Medulla oblongata (tissue), 1 donor: ENCODE measurements around the gene SF3B4.
"Not testable (repeated sequence)": the region's sequence is repeated elsewhere in the genome, so short reads cannot be mapped to it uniquely, and the experiment has no call there.

Experiments
- DNase-seq: peaks from one replicate; pipeline ENCODE4 v3.0.0-alpha.2; 2015; ENCODE audit errors: extremely low spot score

SF3B4 gene, protein sequence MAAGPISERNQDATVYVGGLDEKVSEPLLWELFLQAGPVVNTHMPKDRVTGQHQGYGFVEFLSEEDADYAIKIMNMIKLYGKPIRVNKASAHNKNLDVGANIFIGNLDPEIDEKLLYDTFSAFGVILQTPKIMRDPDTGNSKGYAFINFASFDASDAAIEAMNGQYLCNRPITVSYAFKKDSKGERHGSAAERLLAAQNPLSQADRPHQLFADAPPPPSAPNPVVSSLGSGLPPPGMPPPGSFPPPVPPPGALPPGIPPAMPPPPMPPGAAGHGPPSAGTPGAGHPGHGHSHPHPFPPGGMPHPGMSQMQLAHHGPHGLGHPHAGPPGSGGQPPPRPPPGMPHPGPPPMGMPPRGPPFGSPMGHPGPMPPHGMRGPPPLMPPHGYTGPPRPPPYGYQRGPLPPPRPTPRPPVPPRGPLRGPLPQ

DNA sequence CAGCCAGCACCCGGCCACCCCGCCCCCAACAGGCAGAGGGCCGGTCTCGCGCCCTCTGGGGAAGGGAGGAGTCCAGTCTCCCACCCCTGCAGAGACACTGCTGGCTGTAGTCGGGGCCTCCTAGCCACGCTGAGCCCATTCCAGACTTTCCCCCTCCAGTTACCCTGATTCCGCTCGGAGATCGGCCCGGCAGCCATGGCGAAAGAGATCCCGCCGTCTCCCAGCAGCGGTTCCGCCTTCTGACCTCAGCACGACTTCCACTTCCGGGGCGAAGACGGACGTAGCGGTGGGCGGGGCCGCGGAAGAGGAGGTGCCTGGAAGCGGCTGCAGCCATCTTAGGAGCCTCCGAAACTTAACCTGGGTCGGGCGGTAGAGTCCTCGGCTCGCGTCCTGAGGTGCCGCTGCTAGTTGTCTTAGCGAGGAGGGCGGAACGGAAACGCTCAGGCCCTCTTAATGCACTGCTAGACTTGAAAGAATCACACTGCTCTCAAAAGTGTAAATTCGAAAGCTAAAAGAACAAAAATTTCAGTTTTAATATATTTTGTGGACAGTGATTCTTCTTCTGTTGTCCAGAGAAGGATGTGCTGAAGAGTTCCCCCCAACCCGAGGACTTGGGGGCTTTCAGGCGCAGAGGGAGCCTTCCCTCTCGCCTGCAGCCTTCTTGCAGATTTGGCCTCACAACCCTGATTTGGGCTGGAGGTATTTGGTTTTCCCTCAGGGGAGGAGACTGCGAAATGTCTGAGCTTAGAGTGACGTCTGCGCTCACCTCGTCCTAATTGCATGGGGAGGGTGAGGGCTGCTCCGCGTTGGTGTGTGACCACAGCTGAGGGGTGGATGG, at the start of gene SF3B4:
Gene SF3B4 (minus strand): TSS at position 241 of the 838 bp plus-strand sequence. CDS start 44 bp downstream, at position 197.
- peak; percentile 96 for DNase-seq

DNA sequence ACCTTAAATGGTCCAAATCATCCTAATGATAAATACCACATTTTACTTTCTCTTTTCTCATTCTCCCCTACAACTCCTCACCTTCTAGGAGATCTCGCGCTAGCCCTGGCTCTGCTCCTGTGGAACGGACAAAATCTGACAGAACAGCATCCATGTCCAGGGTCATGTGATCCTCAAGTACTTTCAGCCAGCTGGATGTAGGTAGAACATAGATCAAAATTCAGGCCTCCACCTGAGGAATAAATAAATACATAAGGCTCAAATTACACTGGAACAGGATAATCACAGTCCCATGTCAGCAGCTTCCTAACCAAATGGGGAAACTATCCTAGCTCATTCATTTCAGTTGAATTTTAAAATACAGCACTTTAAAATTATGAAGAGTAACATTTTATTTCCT, 49.7 kb upstream of the SF3B4 start:
- DNase-seq: no peak

DNA sequence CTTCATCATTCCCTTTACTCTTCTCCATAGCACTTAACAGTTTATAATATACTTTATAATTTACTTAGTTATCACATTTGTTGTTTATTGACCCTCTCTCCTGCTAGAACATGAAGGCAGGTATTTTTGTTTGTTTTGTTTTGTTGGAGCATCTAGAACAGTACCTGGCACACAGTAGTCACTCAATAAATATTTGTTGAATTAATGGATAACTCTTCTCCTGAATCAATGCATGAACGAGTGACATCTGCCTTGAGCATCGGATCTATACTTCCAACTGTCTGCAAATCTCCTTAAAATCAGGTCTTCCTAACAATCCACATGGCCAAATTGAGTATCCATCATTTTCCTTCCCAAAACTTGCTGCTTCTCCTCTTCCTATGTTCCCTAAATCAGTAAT, 44.9 kb upstream of the SF3B4 start:
- no peak for DNase-seq

DNA sequence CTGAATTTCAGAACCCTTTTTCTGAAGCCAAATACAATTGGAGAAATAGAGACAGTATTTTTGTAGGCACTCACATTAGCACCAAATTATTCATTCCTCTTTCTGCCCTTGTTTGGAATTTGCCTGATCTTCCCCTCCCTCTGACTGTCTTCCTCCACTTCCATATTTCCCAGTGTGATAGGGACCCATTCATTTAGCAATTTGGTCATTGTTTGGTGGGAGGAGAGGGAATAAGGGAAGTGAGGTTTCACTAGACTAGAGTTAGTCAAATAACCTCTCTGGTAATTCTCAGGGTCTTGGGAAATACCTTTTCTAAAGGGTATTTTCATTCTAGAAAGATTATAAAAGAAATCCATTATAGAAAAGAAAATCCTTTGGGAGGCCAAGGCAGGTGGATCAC, 40.0 kb upstream of the SF3B4 start:
- DNase-seq: no peak

DNA sequence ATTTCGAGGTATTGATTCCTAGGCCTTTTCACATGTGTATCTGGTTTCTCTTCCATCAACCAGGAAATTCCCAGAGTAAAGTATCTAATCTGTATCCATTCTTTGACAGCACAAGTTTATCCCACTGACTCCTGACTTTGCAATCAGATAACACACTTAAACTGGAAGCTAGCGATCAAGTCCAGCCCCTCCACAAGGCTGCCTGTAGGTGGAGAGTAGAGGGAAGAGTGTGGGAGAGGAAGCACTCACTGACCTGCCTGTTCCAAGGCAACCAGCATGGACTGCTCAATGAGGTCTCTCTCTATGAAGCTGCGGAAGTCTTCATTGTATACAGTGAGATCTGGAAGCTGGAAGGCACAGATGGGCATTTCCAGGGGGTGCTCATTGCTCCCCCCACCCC, 39.4 kb upstream of the SF3B4 start:
- no peak for DNase-seq

DNA sequence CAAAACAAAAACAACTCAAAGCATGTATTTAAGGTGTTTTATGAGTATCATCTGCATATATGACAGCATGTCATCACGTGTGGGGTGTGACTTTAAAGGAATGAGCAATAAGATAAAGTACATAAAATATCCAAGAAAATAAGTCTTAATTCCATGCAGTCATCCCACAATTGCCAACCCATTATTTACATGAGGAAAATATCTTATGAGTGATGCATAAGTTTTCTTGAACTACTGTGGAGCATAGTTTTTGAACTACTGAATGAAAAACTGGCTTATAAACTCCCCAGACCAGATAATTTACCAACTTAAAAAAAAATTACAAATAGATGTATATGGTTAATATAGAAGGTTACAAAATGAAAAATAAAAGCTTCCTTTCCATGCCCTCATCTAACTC, 38.8 kb upstream of the SF3B4 start:
- no peak for DNase-seq

DNA sequence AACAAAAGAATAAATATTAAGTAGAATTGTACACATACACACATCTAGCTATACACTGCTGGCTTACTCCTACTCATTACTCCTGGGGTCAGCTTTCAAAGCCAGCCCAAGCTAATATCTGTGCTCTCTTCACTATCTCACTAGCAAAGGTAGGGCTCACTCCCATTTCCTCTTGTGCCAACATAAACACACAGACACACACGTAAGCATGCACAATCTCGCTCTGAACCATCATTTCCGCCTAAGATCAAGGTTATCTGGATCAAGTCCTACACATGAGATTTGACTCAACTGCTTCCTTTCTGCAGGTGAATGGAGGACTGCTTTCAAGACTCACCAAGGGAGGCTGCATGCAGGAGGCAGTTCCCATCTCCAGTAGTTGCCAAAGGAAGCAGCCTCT, 37.8 kb upstream of the SF3B4 start:
- no peak for DNase-seq

DNA sequence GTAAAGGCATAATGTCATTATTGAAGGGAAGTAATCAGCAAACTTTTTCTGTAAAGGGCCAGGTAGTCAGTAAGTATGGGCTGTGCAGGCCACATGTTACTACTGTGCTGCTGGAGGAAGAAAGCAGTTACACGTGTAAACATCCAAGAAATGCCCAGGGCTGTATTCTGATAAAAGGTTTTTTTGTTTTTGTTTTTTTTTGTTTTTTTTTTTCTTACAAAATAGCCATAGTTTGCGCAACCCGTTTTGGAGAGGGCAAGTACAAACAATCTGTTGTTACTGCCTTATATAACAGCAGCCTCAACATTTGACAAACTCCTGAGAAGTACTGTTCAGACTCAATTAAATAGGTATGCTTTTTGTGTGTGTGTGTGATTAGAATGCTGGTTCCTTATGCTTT, 35.8 kb upstream of the SF3B4 start:
- DNase-seq: peak; percentile 37

DNA sequence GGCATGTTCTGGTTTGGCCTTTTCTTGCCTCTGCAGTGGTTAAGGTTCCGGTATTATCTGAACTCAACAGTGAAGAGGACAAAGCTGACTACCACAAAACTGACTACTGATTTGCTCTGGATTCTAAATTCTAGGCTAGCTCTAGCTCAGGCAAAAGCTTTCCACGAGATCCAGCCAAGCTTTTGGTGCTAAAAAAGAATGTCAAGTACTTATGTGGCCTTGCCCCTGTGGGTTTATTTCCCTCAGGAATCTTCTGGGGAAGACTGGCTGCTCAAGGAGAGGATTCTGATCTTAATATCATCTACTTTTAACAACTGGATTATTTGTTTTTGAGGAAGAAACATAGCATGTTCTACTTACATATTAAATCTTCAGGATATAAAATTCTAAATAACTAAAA, 35.1 kb upstream of the SF3B4 start:
- peak; percentile 33 for DNase-seq

DNA sequence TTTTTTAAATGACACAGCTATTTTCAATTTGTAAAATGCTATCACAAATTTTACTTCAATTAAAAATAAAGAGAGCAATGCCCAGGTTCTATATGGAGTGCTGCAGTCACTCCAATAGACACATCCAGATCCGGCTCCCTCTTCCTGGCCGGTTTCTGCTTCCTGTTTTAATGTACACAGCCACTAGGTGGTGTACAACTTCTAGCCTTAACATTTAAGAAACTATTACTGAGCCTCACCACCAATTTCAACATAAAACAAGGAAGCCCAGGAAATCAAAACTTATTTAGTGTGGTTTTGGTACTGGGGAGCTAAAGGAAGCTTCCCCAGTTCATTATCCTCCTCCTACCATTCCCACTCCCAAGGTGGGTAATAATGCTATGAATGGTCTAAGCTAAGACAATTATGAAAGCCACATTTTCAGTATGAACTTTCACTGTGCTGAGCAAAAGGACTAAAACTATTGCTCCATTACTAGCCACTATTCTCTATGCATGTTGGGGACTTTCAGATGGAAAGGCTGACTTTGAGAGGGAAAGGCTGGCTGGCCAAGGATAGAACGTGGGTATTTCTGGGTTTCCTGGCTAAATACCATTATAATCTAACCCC, 34.5 kb upstream of the SF3B4 start:
- DNase-seq: peak; percentile 91

DNA sequence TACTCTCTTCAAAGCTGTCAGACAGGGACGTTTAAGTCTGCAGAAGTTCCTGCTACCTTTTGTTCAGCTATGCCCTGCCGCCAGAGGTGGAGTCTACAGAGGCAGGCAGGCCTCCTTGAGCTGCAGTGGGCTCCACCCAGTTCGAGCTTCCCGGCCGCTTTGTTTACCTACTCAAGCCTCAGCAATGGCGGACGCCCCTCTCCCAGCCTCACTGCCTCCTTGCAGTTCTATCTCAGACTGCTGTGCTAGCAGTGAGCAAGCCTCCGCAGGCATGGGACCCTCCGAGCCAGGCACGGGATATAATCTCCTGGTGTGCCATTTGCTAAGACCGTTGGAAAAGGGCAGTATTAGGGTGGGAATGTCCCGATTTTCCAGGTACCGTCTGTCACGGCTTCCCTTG, 29.9 kb upstream of the SF3B4 start:
- not testable (repeated sequence) for DNase-seq

DNA sequence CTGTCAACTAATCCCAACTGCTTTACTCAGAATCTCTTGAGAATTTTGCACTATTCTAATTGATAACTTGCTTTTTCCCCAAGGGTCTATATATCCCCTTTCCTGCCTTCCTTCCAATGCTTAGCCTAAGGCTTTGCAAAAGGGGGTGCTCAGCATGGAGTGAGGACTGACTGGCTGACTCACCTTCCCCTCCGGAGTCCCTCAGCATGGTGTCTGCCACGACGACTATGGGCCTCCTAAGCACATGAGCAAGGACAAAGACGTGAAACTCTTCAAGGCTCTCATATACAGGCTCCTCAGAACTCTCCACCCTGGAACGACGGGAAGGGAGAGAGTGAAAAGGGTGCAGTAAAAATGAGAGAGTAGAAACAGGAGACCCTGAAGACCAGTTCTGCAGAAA, 22.3 kb upstream of the SF3B4 start:
- no peak for DNase-seq

DNA sequence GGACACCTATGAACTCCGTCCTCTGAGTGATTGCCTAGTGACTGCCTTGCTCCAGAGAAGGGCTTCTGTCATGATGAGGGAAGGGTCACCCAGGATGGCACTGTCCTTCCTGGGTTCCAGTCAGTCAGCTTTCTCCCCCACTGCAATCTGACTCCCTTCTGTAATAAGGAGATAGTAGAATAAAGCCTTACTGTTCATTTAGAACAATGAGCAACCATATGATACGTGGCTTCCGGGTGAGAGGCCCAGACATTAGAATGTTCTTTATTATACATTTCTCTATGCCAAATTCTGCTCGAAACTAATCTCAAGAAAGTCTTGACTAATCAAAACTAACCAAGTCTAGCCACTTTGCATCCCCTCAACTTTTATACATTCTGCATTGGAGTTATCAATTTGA, 17.6 kb upstream of the SF3B4 start:
- peak; percentile 63 for DNase-seq

DNA sequence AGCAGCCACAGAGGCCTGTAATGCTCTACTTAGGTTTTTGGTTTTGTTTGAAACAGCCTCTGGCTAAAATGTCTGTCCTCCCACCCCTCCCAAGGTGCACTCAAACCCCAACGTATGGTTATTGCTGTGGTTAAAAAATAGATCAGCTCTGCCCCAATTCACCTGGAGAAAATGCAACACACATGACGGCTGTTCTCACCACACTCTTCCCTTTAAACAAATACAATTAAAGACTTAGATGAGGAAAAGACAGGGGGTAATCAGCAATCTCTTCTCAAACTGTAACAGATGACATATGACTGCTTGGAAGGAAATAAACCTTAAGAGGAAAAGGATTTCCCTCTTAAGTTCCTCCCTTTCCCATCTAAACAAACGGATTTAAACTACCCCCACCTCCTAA, 15.3 kb upstream of the SF3B4 start:
- DNase-seq: no peak

DNA sequence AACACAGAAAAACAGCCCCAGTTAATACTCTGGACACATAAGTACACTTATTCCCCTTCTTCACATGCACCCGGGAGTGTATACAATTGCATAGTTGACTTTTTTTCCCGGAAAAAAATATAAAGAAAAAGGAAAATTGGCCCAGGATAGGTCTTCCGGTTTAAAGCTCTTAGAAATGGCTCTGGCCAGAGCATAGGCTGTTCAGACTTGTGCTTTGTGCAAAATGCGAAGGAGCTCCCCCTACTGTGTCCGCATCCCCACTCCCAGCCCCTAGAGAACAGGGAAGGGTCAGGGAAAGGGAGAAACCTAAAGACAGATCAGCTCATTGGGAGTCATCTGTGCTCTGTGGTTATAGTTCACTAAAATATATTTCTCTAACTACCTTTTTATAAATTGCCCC, 14.6 kb upstream of the SF3B4 start:
- DNase-seq: peak; percentile 64

DNA sequence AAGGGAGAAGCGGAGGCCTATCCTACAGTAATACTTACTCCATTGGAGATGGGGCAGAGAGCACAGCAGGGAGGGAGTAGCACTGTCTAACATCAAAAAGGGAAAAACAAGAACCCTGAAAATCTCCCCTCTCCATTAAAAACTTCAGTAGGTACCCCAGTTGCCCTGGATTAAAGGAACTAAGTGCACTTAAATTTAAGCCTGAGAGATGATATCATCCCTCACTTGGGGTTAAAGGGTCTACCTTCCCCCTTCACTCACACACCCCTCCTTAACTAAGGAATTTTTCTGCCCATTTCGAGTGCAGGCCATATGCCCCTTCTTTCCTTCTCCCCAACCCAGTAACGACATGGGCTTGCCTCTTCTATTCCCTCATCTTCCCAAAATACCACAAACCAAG, 12.8 kb upstream of the SF3B4 start:
- no peak for DNase-seq

DNA sequence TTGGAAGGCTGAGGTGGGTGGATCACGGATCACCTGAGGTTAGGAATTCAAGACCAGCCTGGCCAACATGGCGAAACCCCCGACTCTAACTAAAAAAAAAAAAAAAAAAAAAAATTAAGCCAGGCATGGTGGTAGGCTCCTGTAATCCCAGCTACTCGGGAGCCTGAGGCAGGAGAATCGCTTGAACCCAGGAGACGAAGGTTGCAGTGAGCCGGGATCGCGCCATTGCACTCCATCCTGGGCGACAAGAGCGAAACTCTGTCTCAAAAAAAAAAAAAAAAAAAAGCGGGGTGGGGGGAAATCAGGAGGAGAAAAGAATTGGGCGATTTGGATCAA, 11.0 kb upstream of the SF3B4 start:
- not testable (repeated sequence) for DNase-seq

DNA sequence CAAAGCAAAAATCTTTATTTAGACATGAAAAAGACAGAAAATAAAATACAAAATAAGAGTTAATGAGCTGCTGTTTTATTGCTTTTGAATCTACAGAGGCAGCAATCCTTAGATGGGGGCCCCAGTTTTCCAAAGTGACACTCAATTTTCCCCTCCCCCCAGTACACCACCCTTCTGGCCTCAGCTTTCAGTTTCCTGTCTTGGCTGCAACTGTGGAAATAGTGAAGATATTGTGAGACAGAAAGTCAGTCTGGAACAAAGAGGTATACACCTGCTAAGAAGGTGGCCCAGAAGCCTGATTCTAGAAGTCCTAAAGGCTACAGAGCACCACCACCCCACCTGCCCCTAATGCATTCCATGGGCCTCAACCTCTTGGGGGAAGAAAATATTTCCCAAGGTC, 10.2 kb upstream of the SF3B4 start:
- DNase-seq: no peak

DNA sequence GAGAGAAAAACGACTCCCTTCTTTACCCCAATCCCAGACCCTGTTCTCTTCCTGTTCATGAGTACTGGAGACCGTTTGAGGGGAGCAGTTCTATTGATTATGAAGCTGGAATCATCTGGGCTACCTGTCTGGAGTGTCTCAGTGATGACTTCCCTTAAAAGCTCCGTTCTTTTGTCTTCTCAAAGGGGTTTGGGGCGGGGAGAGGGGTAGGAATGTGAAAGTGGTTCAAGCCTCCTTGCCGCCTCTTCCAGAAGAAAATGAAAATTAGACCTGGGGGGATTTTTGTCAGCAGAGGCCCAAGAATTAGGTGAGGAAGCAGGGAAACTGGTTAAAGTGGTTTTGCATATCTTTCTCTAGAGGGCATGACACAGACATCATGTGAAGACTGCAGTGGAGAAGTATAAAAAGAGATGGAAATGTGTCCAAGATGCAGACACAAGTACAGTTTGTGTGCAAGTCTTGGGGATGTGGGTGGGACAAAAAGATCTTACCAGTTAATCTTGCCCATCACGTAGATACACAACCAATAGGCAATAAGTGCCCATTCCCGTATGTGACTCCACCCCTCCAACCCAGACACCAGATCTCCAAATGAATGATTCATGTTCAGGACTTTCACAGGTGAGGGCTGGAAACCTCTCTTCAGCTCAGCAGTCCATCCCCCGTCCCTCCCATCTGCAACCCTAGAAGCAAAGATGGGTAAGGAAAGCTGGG, 9.5 kb upstream of the SF3B4 start:
- no peak for DNase-seq

DNA sequence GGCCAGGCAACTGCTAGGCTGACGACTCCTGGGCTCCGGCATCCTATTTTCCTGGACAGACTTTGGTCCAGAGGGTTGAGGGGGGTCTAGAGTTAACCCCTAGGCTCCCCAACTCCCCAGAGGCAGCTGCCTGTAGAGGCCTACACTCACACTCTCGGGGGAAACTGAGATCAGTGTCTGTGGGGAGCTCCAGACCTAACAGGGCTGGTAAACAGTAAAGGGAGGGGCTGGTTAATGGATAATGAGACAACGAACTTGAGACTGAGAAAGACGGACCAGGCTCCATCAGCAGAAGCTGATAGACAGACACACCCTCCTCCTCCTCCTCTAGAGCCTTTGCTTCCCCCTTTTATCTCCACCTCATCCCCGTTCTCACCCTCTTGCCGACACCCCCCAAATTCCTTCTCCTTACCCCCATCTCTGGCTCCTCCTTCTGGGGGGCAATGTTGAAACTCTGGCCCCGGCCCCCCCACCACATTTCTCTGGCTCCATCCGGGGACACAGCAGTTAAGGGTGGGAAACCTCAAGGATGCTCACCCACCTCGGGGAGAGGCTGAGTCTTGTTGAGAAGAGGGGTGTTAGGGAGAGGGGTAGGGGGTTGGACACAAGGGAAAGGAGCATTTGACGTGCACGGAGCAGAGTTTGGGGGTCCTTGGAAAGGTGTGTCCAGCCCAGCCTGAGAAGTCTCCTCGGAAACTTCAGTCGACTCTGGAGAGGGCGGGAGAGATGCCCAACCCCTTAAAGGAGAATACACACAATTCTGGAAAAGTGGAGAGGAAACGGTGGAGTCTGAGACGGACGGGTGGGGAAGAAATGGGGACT, 8.8 kb upstream of the SF3B4 start, which contains the start of gene MTMR11:
Gene MTMR11 (minus strand): TSS at position 710 of the 822 bp plus-strand sequence. CDS start 232 bp downstream, at position 478.
- peak; percentile 42 for DNase-seq

DNA sequence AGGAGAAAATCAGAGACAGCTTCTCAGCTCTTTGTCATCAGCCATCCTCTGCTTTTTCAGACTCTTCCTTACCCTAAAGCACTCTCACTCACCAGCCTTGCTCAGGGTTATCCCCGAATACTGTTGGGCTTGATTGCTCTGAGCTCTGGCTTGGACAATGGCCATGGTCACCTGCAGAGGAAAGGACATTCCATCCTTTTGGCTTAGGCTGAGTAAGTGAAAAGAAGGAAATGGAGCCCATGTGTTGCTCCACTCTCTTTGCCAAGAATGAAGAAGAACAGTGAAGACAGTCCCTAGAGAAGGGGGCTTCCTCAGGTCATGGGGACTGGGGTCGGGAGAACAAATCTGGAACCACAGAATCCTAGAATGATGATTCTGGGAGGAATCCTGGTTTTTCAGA, 6.8 kb upstream of the SF3B4 start:
- DNase-seq: peak; percentile 1
